ENCODE results near the gene SLC38A1.

DNA sequence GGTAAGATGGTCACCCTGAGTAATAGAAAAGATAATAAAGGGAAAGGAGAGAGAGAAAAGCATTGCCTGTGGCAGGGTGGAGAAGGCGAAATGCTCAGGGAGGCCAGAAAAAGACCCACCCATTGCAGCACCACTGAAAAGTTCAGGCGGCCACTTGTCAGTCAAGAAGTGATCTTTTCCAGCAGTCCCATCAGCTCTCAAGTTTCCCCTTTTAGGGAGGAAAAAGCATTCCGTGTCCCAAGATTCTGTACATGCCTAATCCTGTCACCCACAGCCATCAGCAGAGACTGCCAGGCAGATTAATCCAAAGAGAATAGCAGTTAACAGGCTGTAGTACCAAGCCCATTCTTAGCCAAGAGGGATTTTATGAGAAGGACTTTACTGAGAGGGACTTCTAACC, 11.9 kb downstream of the SLC38A1 start:
- TF ChIP-seq POLR2AphosphoS5 (IDR thresholded peaks at IDR 0.05; ENCODE audit: low read depth, low read length) (no peak), RCOR1 (IDR thresholded peaks at IDR 0.05; ENCODE audit: low read length) (no peak), RAD21 (IDR thresholded peaks at IDR 0.05; ENCODE audit: low read length) (no peak), MEF2A (IDR thresholded peaks at IDR 0.05; ENCODE audit: borderline replicate concordance, low read depth) (no peak), PBX3 (IDR thresholded peaks at IDR 0.05) (no peak), REST (IDR thresholded peaks at IDR 0.05; ENCODE audit: low read depth, low read length) (no peak), TAF1 (IDR thresholded peaks at IDR 0.05; ENCODE audit: borderline replicate concordance, low read depth, low read length) (no peak), EZH2phosphoT487 (IDR thresholded peaks at IDR 0.05; ENCODE audit: borderline replicate concordance, low read depth) (no peak), EP300 (IDR thresholded peaks at IDR 0.05; ENCODE audit: borderline replicate concordance in 1 of 2, low read depth in 1 of 2, low read length in 1 of 2) (no peak)
- TF ChIP-seq, protein P1, sequence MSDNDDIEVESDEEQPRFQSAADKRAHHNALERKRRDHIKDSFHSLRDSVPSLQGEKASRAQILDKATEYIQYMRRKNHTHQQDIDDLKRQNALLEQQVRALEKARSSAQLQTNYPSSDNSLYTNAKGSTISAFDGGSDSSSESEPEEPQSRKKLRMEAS (IDR thresholded peaks at IDR 0.05; ENCODE audit: low read depth): no peak
- TF ChIP-seq, protein P2, sequence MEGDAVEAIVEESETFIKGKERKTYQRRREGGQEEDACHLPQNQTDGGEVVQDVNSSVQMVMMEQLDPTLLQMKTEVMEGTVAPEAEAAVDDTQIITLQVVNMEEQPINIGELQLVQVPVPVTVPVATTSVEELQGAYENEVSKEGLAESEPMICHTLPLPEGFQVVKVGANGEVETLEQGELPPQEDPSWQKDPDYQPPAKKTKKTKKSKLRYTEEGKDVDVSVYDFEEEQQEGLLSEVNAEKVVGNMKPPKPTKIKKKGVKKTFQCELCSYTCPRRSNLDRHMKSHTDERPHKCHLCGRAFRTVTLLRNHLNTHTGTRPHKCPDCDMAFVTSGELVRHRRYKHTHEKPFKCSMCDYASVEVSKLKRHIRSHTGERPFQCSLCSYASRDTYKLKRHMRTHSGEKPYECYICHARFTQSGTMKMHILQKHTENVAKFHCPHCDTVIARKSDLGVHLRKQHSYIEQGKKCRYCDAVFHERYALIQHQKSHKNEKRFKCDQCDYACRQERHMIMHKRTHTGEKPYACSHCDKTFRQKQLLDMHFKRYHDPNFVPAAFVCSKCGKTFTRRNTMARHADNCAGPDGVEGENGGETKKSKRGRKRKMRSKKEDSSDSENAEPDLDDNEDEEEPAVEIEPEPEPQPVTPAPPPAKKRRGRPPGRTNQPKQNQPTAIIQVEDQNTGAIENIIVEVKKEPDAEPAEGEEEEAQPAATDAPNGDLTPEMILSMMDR (IDR thresholded peaks at IDR 0.05): no peak

Data from SK-N-SH (cell line).